Skin epidermis (tissue), 12 donors: ENCODE measurements around the gene CLEC14A.

Source experiments
- H3K27ac ChIP-seq, 21 experiments: fragments of 200-600 bp; sonication (generic) in 11 of 21; one replicate each; pipeline ENCODE4 v1.5.0; 2020; ENCODE audit warnings: mild to moderate bottlenecking in 3 of 21, inconsistent platforms in 2 of 21, moderate library complexity in 2 of 21
- H3K4me3 ChIP-seq, 7 experiments: fragments of 200-600 bp; sonication (generic) in 2 of 7; one replicate each; pipeline ENCODE4 v1.5.0; 2020; ENCODE audit warnings: inconsistent platforms in 2 of 7, mild to moderate bottlenecking in 2 of 7, moderate library complexity in 1 of 7

The CLEC14A gene

GRCh38 chr14:38207736-38208617 is 47.9 kb downstream of the CLEC14A start, which contains the start of gene SSTR1:
TSS of gene SSTR1 (plus strand) at chr14:38207904. CDS start at chr14:38209390, 1,486 bp downstream.
- Histone ChIP-seq H3K27ac (no peak within 1 kb of the TSS), H3K4me3 (peak within 1 kb of the TSS in 3 of 7 experiments; percentile 7 to 32 (median 31))

GRCh38 chr14:38207377-38207735 is 48.5 kb downstream of the CLEC14A start:
- Histone ChIP-seq H3K27ac (no peak overlapping the region), H3K4me3 (no peak overlapping the region)

GRCh38 chr14:38206689-38207376 is 49.1 kb downstream of the CLEC14A start:
- H3K27ac ChIP-seq: no peak overlapping the region
- no peak overlapping the region for H3K4me3 ChIP-seq

- no peak overlapping the region for H3K27ac ChIP-seq
- no peak overlapping the region for H3K4me3 ChIP-seq
Measured at GRCh38 chr14:38205949-38206665, 49.8 kb downstream of the CLEC14A start.

GRCh38 chr14:38205119-38205813 is 50.6 kb downstream of the CLEC14A start:
- H3K4me3 ChIP-seq: no peak overlapping the region

GRCh38 chr14:38204719-38205115 is 51.2 kb downstream of the CLEC14A start:
- H3K4me3 ChIP-seq: no peak overlapping the region

More at GRCh38 chr14:38205119-38205813, 50.6 kb downstream of the CLEC14A start:
- H3K27ac ChIP-seq: no peak overlapping the region

More at GRCh38 chr14:38204719-38205115, 51.2 kb downstream of the CLEC14A start:
- H3K27ac ChIP-seq: no peak overlapping the region
